Astrocyte (in vitro differentiated cells and primary cell): ENCODE results near the gene NECTIN1. TPM values are rescaled to one million over a fixed set of nuclear protein-coding genes. Genes with fewer than 3 reads are reported as not detected.
A peak's percentile ranks its signal among the peaks of the same experiment; 100 is the strongest.

ENCODE experiments used
- DNase-seq: peaks from one replicate; pipeline ENCODE4 v3.0.0-alpha.2; 2010; ENCODE audit warnings: low read depth
- FAIRE-seq: peaks from 2 replicates; lab custom pipeline; 2011; peaks lifted over from hg19 to GRCh38; lab: Jason Lieb, UNC
- H2AFZ ChIP-seq: 2 replicates; pipeline ENCODE4 v1.6.0; 2012; ENCODE audit warnings: low read depth, low read length, inconsistent platforms
- H3K27ac ChIP-seq: 2 replicates; pipeline ENCODE4 v1.5.1; 2011; ENCODE audit warnings: low read depth, low read length, inconsistent platforms
- H3K27me3 ChIP-seq: 2 replicates; pipeline ENCODE4 v1.6.0; 2011; ENCODE audit warnings: low read length, inconsistent platforms; ENCODE audit not compliant: insufficient read depth
- H3K36me3 ChIP-seq: 2 replicates; pipeline ENCODE4 v1.5.1; 2011; ENCODE audit warnings: low read length, inconsistent platforms; ENCODE audit not compliant: insufficient read depth
- H3K4me1 ChIP-seq: 2 replicates; pipeline ENCODE4 v1.5.1; 2011; ENCODE audit warnings: low read length, inconsistent platforms; ENCODE audit not compliant: insufficient read depth
- H3K4me2 ChIP-seq: 2 replicates; pipeline ENCODE4 v1.6.0; 2012; ENCODE audit warnings: low read length, inconsistent platforms
- H3K4me3 ChIP-seq: 2 replicates; pipeline ENCODE4 v1.5.1; 2011; ENCODE audit warnings: low read depth, mild to moderate bottlenecking, low read length, inconsistent platforms; ENCODE audit not compliant: insufficient read depth
- H3K79me2 ChIP-seq: 2 replicates; pipeline ENCODE4 v1.6.0; 2012; ENCODE audit warnings: mild to moderate bottlenecking, low read length, inconsistent platforms; ENCODE audit not compliant: insufficient read depth
- H3K9ac ChIP-seq: 2 replicates; pipeline ENCODE4 v1.6.0; 2012; ENCODE audit warnings: mild to moderate bottlenecking, low read length, inconsistent platforms
- H3K9me3 ChIP-seq: 2 replicates; pipeline ENCODE4 v1.5.1; 2012; ENCODE audit warnings: low read depth, mild to moderate bottlenecking, low read length, inconsistent platforms; ENCODE audit not compliant: insufficient read depth
- H4K20me1 ChIP-seq: 2 replicates; pipeline ENCODE4 v1.6.0; 2012; ENCODE audit warnings: low read length, inconsistent platforms; ENCODE audit not compliant: insufficient read depth
- H3K27ac Mint-ChIP-seq: one replicate; pipeline ENCODE4 v1.8.0; 2021; ENCODE audit warnings: mild to moderate bottlenecking, mixed read lengths; ENCODE audit not compliant: unreplicated experiment
- H3K27me3 Mint-ChIP-seq: one replicate; pipeline ENCODE4 v1.8.0; 2021; ENCODE audit warnings: low read depth, mixed read lengths; ENCODE audit not compliant: unreplicated experiment
- H3K36me3 Mint-ChIP-seq: one replicate; pipeline ENCODE4 v1.8.0; 2021; ENCODE audit warnings: low read depth, mixed read lengths; ENCODE audit not compliant: unreplicated experiment
- H3K4me1 Mint-ChIP-seq: one replicate; pipeline ENCODE4 v1.8.0; 2021; ENCODE audit warnings: low read depth, mixed read lengths; ENCODE audit not compliant: unreplicated experiment
- H3K4me3 Mint-ChIP-seq: one replicate; pipeline ENCODE4 v1.8.0; 2021; ENCODE audit warnings: mild to moderate bottlenecking, moderate library complexity, mixed read lengths; ENCODE audit not compliant: unreplicated experiment
- H3K9me3 Mint-ChIP-seq: one replicate; pipeline ENCODE4 v1.8.0; 2021; ENCODE audit warnings: mild to moderate bottlenecking, mixed read lengths; ENCODE audit not compliant: unreplicated experiment
- EZH2 ChIP-seq: IDR thresholded peaks from 2 replicates; pipeline ENCODE4 v1.6.1; 2012; ENCODE audit warnings: mild to moderate bottlenecking, low read length, inconsistent platforms; ENCODE audit not compliant: insufficient read depth
- total RNA-seq: library from RNA; stranded (reverse); gene quantifications from 2 replicates; pipeline ENCODE4 v1.2.1, GENCODE V29; 2021
- TF ChIP-seq, protein P1 (sequence below): IDR thresholded peaks from 2 replicates; pipeline ENCODE4 v1.5.1; 2011; ENCODE audit warnings: low read depth, mild to moderate bottlenecking, inconsistent platforms, low read length, moderate library complexity; ENCODE audit not compliant: insufficient read depth

The NECTIN1 gene
- total RNA-seq, 1 donor from 2014 or later = 17.7 TPM

DNA sequence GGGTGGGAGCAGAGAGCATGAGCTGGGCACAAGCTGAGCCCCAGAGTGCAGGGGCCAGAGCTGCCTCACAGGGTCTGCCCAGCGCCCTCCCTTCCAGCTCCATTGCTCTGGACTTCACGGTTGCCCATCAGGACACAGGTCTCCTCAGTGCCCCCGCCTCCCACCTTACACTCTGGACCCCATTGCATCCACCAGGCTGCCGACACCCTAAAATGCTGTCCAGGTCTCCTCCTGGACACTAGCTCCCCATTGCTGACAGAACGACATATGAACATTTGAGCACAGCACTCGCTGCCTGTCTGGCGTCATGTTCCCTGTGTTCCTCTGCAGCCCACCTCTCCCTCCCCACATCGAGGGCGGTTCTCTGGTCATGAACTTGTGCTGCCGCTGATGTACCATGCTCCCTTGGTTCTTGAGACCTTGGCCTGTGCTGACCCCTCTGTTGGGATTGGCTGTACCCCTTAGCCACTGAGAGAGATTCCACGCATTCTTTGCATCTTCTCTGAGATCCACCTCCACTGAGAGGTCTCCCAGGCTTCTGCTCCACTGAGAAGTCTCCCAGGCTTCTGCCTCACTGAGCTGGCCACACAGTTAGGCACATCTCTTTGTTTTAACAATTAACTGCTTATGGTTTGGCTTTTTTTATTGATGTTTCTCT is 34.2 kb upstream of the NECTIN1 start:
- H3K27me3 ChIP-seq = no peaks in the 10 kb centered on the region
- no peak overlapping the region for H3K4me3 ChIP-seq
- no peak overlapping the region for H3K9ac ChIP-seq
- no peaks in the 10 kb centered on the region for H3K9me3 ChIP-seq
- H4K20me1 ChIP-seq = no peaks in the 10 kb centered on the region
- H2AFZ ChIP-seq = no peak overlapping the region
- FAIRE-seq (no peak), DNase-seq (no peak)
- H3K79me2 ChIP-seq = no peaks in the 10 kb centered on the region
- peaks cover 25% of the 10 kb centered on the region for H3K4me1 ChIP-seq
- TF ChIP-seq EZH2 = no peak
- TF ChIP-seq, protein P1, sequence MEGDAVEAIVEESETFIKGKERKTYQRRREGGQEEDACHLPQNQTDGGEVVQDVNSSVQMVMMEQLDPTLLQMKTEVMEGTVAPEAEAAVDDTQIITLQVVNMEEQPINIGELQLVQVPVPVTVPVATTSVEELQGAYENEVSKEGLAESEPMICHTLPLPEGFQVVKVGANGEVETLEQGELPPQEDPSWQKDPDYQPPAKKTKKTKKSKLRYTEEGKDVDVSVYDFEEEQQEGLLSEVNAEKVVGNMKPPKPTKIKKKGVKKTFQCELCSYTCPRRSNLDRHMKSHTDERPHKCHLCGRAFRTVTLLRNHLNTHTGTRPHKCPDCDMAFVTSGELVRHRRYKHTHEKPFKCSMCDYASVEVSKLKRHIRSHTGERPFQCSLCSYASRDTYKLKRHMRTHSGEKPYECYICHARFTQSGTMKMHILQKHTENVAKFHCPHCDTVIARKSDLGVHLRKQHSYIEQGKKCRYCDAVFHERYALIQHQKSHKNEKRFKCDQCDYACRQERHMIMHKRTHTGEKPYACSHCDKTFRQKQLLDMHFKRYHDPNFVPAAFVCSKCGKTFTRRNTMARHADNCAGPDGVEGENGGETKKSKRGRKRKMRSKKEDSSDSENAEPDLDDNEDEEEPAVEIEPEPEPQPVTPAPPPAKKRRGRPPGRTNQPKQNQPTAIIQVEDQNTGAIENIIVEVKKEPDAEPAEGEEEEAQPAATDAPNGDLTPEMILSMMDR = no peak
- H3K36me3 ChIP-seq = no peaks in the 10 kb centered on the region
- H3K27me3 Mint-ChIP-seq = peaks cover 34% of the 10 kb centered on the region
- H3K4me2 ChIP-seq = no peak overlapping the region
- H3K27ac ChIP-seq = no peak overlapping the region
- peaks cover 9% of the 10 kb centered on the region for H3K9me3 Mint-ChIP-seq
- H3K4me1 Mint-ChIP-seq = peaks cover 27% of the 10 kb centered on the region
- peaks cover 3% of the 10 kb centered on the region for H3K36me3 Mint-ChIP-seq
- peak overlapping the region; percentile 14 for H3K4me3 Mint-ChIP-seq
- H3K27ac Mint-ChIP-seq = peak overlapping the region; percentile 41

DNA sequence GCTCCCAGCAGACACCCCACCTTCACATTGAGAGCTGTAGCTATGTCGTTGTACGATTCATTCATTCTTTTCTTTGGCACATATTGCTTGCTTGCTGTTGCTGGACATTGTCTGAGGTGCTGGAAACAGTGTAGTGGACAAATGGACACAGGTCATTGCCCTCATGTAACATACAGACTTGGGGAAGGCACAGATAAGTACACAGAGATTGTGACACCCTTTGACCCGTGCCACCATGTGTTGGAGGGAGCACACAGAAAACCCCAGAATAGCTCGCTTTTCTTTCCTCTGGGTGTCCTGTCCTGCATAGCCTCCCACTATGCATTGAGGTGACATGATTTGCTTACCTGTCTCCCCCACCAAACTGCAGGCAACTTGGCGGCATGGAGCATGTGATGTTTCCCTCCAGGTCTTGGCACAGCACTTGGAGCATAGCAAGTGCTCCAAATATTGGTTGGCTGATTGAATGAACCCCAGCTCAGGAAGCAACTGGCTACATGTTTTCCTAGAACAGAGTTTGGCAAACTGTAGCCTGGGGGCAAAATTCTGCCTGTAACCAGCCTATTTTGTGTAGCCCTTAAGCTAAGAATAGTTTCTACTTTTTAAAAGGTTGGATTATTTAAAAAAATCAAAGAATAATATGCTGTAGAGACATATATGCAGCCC is 30.9 kb upstream of the NECTIN1 start:
- H3K27me3 ChIP-seq = peaks cover 5% of the 10 kb centered on the region
- H3K4me2 ChIP-seq = peak overlapping the region; percentile 78
- DNase-seq = no peak
- Mint-ChIP-seq H3K27ac (no peak overlapping the region), H3K27me3 (peaks cover 46% of the 10 kb centered on the region), H3K9me3 (no peaks in the 10 kb centered on the region), H3K4me1 (peaks cover 27% of the 10 kb centered on the region), H3K36me3 (peaks cover 2% of the 10 kb centered on the region), H3K4me3 (no peak overlapping the region)
- peak overlapping the region; percentile 30 for H3K4me3 ChIP-seq
- H3K4me1 ChIP-seq = peaks cover 26% of the 10 kb centered on the region
- H2AFZ ChIP-seq = peak overlapping the region; percentile 74
- TF ChIP-seq, protein P1 = no peak
- no peak for TF ChIP-seq EZH2
- H3K79me2 ChIP-seq = no peaks in the 10 kb centered on the region
- no peaks in the 10 kb centered on the region for H4K20me1 ChIP-seq
- no peaks in the 10 kb centered on the region for H3K36me3 ChIP-seq
- H3K9ac ChIP-seq = no peak overlapping the region
- no peak for FAIRE-seq
- peak overlapping the region; percentile 20 for H3K27ac ChIP-seq
- no peaks in the 10 kb centered on the region for H3K9me3 ChIP-seq

DNA sequence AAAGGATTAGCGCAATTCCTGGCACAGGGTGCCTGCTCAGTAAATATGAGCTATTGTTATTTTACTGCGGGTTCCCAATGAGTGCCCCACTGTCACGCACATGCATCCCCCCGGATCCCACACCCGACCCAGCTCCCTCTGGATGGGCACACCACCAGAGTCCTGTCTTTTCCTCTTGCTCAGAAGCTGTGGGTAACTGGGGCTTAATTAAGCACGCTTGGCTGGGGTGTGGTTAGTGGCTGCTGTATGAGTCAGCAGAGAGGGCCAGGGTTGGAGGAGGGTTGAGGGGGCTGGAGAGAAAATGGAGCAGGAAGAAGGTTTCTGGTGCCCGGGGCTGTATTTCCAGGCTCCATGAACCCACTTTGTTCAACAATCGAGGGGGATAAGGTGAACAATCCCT is 30.3 kb upstream of the NECTIN1 start:
- no peak for TF ChIP-seq EZH2
- TF ChIP-seq, protein P1 = no peak
- Histone ChIP-seq H3K4me3 (peak overlapping the region; percentile 30), H2AFZ (peak overlapping the region; percentile 74), H3K4me1 (peaks cover 24% of the 10 kb centered on the region), H3K27me3 (peaks cover 7% of the 10 kb centered on the region), H3K79me2 (no peaks in the 10 kb centered on the region), H4K20me1 (no peaks in the 10 kb centered on the region), H3K9me3 (no peaks in the 10 kb centered on the region), H3K27ac (peak overlapping the region; percentile 20), H3K4me2 (peak overlapping the region; percentile 78), H3K9ac (no peak overlapping the region), H3K36me3 (no peaks in the 10 kb centered on the region)
- peaks cover 24% of the 10 kb centered on the region for H3K4me1 Mint-ChIP-seq
- H3K27ac Mint-ChIP-seq = peak overlapping the region; percentile 34
- H3K9me3 Mint-ChIP-seq = no peaks in the 10 kb centered on the region
- peak; percentile 80 for DNase-seq
- no peak for FAIRE-seq
- H3K4me3 Mint-ChIP-seq = no peak overlapping the region
- H3K27me3 Mint-ChIP-seq = peaks cover 51% of the 10 kb centered on the region
- peaks cover 2% of the 10 kb centered on the region for H3K36me3 Mint-ChIP-seq
